22Rv1 (cell line): ENCODE data around the gene JADE1.

Source experiments
- ZFX ChIP-seq: fragments of 450-650 bp; IDR thresholded peaks from 2 replicates; pipeline ENCODE4 v1.6.1; 2017; ENCODE audit warnings: antibody characterized with exemption, borderline replicate concordance
- TF ChIP-seq, protein P1 (sequence below): fragments of 450-650 bp; IDR thresholded peaks from 2 replicates; pipeline ENCODE4 v1.5.1; 2017; ENCODE audit warnings: mild to moderate bottlenecking

DNA sequence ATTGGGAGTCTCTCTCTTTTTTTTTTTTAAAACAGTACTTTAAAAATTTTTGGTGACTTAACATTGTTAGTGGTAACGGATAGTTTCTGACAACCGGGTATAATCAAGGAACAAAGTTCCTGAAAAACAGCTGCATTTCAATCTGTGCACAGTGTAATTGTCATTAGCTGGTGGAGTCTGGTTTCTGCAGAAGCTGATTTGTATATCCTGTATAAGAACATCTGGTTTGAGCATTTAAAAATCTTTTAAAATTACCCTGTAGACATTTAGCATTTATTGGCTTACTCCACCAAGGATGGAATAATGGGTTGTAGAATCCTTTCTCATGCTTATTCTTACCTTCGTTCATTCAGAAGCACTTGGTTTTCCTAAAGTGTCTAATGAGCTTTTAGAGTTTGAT is 11.2 kb downstream of the JADE1 start:
- TF ChIP-seq, protein P1, sequence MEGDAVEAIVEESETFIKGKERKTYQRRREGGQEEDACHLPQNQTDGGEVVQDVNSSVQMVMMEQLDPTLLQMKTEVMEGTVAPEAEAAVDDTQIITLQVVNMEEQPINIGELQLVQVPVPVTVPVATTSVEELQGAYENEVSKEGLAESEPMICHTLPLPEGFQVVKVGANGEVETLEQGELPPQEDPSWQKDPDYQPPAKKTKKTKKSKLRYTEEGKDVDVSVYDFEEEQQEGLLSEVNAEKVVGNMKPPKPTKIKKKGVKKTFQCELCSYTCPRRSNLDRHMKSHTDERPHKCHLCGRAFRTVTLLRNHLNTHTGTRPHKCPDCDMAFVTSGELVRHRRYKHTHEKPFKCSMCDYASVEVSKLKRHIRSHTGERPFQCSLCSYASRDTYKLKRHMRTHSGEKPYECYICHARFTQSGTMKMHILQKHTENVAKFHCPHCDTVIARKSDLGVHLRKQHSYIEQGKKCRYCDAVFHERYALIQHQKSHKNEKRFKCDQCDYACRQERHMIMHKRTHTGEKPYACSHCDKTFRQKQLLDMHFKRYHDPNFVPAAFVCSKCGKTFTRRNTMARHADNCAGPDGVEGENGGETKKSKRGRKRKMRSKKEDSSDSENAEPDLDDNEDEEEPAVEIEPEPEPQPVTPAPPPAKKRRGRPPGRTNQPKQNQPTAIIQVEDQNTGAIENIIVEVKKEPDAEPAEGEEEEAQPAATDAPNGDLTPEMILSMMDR = no peak
- TF ChIP-seq ZFX = no peak
